ENCODE measurements around the gene CITED2. TPM values are rescaled to one million over a fixed set of nuclear protein-coding genes. Genes with fewer than 3 reads are reported as not detected.

Gene CITED2
- total RNA-seq, 1 experiment from 2014 or later, result 54.0 TPM

DNA sequence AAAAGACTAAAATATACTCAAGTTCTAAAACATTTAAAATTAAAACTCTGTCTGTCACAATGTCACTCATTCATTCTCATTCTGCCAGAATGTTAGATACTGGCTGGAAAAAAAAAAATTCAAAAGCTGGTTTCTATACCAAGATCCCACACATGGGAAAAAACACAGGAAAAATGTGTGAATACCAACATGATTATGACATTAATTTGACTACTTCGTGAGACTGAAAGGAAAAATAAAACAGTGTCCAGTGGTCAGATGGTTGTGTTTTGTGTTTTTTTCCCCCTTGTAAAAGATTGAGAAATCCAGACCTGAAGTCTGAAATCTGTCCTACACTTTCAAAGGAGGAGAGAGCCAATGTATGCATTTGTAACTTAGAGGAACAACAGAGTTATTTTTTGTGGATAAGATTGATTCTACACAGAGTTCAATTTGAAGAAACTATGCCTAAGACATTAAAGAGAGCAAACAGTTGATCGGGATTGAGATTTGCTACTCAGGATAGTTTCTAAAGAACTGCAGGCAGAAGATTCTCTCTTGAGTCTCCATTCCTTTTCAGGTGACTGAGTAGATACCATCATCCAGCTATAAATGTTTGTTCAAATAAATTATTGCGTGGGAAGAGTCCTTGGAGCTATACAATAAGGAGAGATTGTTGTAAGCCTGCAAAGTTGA is 43.5 kb downstream of the CITED2 start:
- no peaks in the 10 kb centered on the region for H3F3A ChIP-seq (ENCODE audit: insufficient read depth, low read depth)
- TF ChIP-seq EZH2 (IDR thresholded peaks at IDR 0.05; ENCODE audit: low read depth) (no peak), CTCF (conservative IDR thresholded peaks at IDR 0.05) (no peak)
- no peak overlapping the region for H2AFZ ChIP-seq
- no peaks in the 10 kb centered on the region for H3K36me3 ChIP-seq (ENCODE audit: low read depth)
- H3K4me3 ChIP-seq, result no peak overlapping the region
- H3K4me2 ChIP-seq, result no peak overlapping the region
- no peaks in the 10 kb centered on the region for H3K79me2 ChIP-seq (ENCODE audit: low read depth)
- no peaks in the 10 kb centered on the region for H3K9me2 ChIP-seq (ENCODE audit: insufficient read depth)
- no peak for DNase-seq
- no peaks in the 10 kb centered on the region for H4K20me1 ChIP-seq (ENCODE audit: insufficient read depth)
- ChIA-PET POLR2A (ENCODE audit: unreplicated experiment) (no interaction called here), CTCF (no interaction called here)
- intact Hi-C loops (cut with micrococcal nuclease; ENCODE audit: unreplicated experiment), result no loop called here
- no peak overlapping the region for H3K27ac ChIP-seq
- no TSS peak for BruUV-seq (replicated peaks)
- H3K4me1 ChIP-seq (replicated peaks; ENCODE audit: insufficient read depth), result no peaks in the 10 kb centered on the region
- no peaks in the 10 kb centered on the region for H3K27me3 ChIP-seq (ENCODE audit: insufficient read depth, low read depth)
- no peaks in the 10 kb centered on the region for H3K9me3 ChIP-seq (ENCODE audit: insufficient read depth, low read depth)

DNA sequence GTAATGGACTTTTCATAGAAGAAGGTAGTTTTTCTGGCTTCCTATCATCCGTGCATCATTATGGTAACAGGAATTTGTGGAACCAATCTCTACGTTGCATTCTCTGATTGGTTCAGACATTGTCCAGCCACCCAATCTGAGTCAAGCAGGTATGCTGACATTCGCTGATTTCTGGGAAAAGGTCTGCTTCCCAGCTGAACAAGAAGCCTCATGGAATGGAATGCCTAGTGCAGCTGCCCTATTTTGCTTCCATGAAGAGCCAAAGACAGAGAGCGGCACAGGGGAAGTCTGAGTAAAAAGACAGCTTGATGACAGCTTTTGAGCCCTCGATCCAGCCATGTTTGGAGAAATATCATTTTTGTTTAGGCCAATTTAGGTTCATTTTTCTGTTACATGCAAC is 44.1 kb downstream of the CITED2 start:
- ChIA-PET POLR2A (ENCODE audit: unreplicated experiment) (no interaction called here), CTCF (no interaction called here)
- Histone ChIP-seq H4K20me1 (ENCODE audit: insufficient read depth) (no peaks in the 10 kb centered on the region), H3K27ac (no peak overlapping the region), H3F3A (ENCODE audit: insufficient read depth, low read depth) (no peaks in the 10 kb centered on the region), H3K9me3 (ENCODE audit: insufficient read depth, low read depth) (no peaks in the 10 kb centered on the region), H2AFZ (no peak overlapping the region), H3K4me1 (replicated peaks; ENCODE audit: insufficient read depth) (no peaks in the 10 kb centered on the region), H3K4me3 (no peak overlapping the region), H3K36me3 (ENCODE audit: low read depth) (no peaks in the 10 kb centered on the region), H3K4me2 (no peak overlapping the region), H3K9me2 (ENCODE audit: insufficient read depth) (no peaks in the 10 kb centered on the region), H3K79me2 (ENCODE audit: low read depth) (no peaks in the 10 kb centered on the region), H3K27me3 (ENCODE audit: insufficient read depth, low read depth) (no peaks in the 10 kb centered on the region)
- TF ChIP-seq EZH2 (IDR thresholded peaks at IDR 0.05; ENCODE audit: low read depth), result no peak
- no peak for TF ChIP-seq CTCF (conservative IDR thresholded peaks at IDR 0.05)
- BruUV-seq (replicated peaks), result no TSS peak
- intact Hi-C loops (cut with micrococcal nuclease; ENCODE audit: unreplicated experiment), result no loop called here
- DNase-seq, result no peak

DNA sequence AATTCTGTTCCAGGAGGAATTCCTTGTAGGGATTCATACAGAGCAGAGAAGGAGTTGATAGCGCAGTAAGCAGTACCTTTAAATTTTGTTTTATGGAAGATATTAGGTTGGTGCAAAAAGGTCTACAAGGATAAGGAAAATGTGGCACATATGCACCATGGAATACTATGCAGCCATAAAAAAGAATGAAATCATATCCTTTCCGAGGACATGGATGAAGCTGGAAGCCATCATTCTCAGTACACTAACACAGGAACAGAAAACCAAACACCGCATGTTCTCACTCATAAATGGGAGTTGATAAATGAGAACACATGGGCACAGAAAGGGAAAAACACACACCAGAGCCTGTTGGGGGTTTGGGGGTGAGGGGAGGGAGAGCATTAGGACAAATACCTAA is 45.2 kb downstream of the CITED2 start:
- ChIA-PET POLR2A (ENCODE audit: unreplicated experiment) (no interaction called here), CTCF (no interaction called here)
- H3K9me2 ChIP-seq (ENCODE audit: insufficient read depth), result no peaks in the 10 kb centered on the region
- H3K36me3 ChIP-seq (ENCODE audit: low read depth), result no peaks in the 10 kb centered on the region
- no peaks in the 10 kb centered on the region for H3K9me3 ChIP-seq (ENCODE audit: insufficient read depth, low read depth)
- no peaks in the 10 kb centered on the region for H3F3A ChIP-seq (ENCODE audit: insufficient read depth, low read depth)
- H3K27me3 ChIP-seq (ENCODE audit: insufficient read depth, low read depth), result no peaks in the 10 kb centered on the region
- H3K79me2 ChIP-seq (ENCODE audit: low read depth), result no peaks in the 10 kb centered on the region
- H3K4me1 ChIP-seq (replicated peaks; ENCODE audit: insufficient read depth), result no peaks in the 10 kb centered on the region
- no peak for DNase-seq
- no peak overlapping the region for H3K4me3 ChIP-seq
- no peaks in the 10 kb centered on the region for H4K20me1 ChIP-seq (ENCODE audit: insufficient read depth)
- intact Hi-C loops (cut with micrococcal nuclease; ENCODE audit: unreplicated experiment), result no loop called here
- TF ChIP-seq EZH2 (IDR thresholded peaks at IDR 0.05; ENCODE audit: low read depth) (no peak), CTCF (conservative IDR thresholded peaks at IDR 0.05) (no peak)
- H3K4me2 ChIP-seq, result no peak overlapping the region
- BruUV-seq (replicated peaks), result no TSS peak
- H2AFZ ChIP-seq, result no peak overlapping the region
- H3K27ac ChIP-seq, result no peak overlapping the region

Data from PC-9 (cell line).